Measurements from ENCODE around the gene RNF157. TPM values are rescaled to one million over a fixed set of nuclear protein-coding genes. Genes with fewer than 3 reads are reported as not detected.

Gene RNF157
- total RNA-seq, 1 experiment from 2014 or later: 29.3 TPM

DNA sequence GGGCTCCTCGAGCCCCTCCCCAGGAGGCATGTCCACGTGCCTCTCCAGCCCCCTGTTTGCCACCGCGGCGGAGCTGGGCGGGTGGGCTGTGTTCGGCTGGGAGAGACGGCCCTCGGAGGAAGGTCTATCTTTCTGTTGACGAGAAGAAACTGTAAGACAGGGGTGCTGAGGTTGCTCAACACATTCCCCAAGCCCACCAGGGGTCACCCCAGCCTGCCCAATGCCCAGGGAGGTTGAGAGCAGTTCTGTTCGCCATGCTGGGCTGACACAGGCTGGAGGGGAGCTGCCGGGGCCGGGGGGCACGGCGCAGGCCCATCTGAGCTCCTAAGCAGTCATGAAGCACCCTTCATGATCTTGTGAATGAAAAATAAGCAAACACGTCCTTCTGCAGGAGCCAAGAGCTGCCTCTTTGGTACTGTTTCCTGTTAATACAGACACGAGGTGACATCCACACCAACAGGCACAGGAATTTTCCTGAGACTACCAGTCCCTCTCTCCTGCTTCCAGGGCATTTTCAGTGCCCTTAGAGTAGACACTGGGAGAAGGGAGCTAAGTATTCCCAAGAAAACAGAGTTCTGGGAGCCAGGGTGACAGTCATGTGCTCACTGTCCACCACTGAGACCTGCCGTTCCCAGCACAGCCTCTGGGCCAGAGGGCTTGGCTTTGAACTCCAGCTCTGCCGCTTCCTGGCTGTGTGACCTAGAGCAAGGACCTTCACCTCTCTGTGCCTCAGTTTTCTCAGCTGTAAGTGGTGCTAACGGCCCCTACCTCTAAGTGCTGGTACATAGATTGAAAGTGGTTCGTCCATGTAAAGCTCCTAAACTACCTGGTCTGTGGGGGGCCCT lies 34.0 kb upstream of the RNF157 start:
- H3K4me3 Mint-ChIP-seq (ENCODE audit: unreplicated experiment): no peak overlapping the region
- intact Hi-C loops (cut with micrococcal nuclease; ENCODE audit: unreplicated experiment): no loop called here
- ChIA-PET CTCF (interaction anchor here (0.6 kb wide), 1 partner anchor 262 kb away, joined by 7 read pairs; no protein-coding TSS in a partner anchor), POLR2A (interaction anchor here (0.6 to 1.6 kb wide), 3 partner anchors 9 to 101 kb away, joined by 3 to 5 read pairs (median 3); partner anchors contain the start of gene UBALD2)
- H3K4me1 ChIP-seq: peaks cover 15% of the 10 kb centered on the region
- H3K27ac Mint-ChIP-seq (ENCODE audit: unreplicated experiment): no peak overlapping the region
- no peaks in the 10 kb centered on the region for H3K9me3 Mint-ChIP-seq (ENCODE audit: unreplicated experiment)
- DNase-seq: no peak
- H3K27me3 ChIP-seq (replicated peaks; ENCODE audit: control insufficient read depth, insufficient read depth, low read length): no peaks in the 10 kb centered on the region
- peaks cover 47% of the 10 kb centered on the region for H3K36me3 Mint-ChIP-seq (ENCODE audit: insufficient read depth, unreplicated experiment)
- no peaks in the 10 kb centered on the region for H3K27me3 Mint-ChIP-seq (ENCODE audit: insufficient read depth, unreplicated experiment)
- BruUV-seq (replicated peaks): no TSS peak
- TF ChIP-seq CTCF (IDR thresholded peaks at IDR 0.05; ENCODE audit: insufficient read depth in 1 of 2, low read depth in 1 of 2, low read length in 1 of 2, severe bottlenecking in 1 of 2, unreplicated experiment in 1 of 2): no peak
- H3K4me3 ChIP-seq (ENCODE audit: low read depth, low read length): no peak overlapping the region
- no peaks in the 10 kb centered on the region for H3K9me3 ChIP-seq
- no peaks in the 10 kb centered on the region for H3K36me3 ChIP-seq (ENCODE audit: control insufficient read depth, insufficient read depth, low read length)
- peaks cover 5% of the 10 kb centered on the region for H3K4me1 Mint-ChIP-seq (ENCODE audit: low read depth, unreplicated experiment)

DNA sequence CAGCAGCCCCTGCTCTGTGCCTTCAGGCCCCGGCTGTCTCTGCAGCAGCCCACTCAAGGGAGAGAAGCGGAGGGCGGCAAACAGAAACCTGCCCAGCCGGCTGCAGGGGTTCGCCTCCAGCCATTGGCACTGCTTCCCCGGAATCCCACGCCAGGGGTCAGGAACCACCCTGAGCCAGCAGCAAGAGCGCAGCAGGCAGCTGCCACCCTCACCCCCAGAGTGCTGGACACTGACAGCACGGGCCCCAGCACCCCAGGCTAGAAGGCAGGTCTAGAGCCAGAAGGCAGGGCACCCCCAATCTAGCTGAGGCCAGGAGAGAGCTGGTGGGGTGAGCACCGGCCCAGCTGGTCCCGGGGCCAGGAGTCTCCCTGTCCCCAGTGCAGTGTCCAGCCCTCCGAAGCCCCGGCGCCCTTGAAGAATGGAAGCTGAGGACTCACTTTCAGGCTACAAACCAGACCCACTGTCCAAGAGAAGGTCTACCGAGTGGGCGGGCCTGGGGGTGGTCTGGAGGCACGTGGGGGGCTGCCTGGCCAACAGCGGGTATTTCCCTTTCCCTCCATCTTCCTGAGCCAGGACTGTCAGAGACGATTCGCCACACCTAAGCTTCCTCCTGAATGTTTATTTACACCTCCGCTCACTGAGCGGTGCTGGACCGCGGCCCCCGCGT lies 33.3 kb upstream of the RNF157 start:
- H3K9me3 ChIP-seq: no peaks in the 10 kb centered on the region
- H3K4me3 Mint-ChIP-seq (ENCODE audit: unreplicated experiment): no peak overlapping the region
- DNase-seq: no peak
- intact Hi-C loops (cut with micrococcal nuclease; ENCODE audit: unreplicated experiment): no loop called here
- no peak overlapping the region for H3K4me3 ChIP-seq (ENCODE audit: low read depth, low read length)
- H3K27me3 Mint-ChIP-seq (ENCODE audit: insufficient read depth, unreplicated experiment): no peaks in the 10 kb centered on the region
- H3K4me1 Mint-ChIP-seq (ENCODE audit: low read depth, unreplicated experiment): no peaks in the 10 kb centered on the region
- peaks cover 15% of the 10 kb centered on the region for H3K4me1 ChIP-seq
- POLR2A ChIA-PET: interaction anchor here (0.6 to 1.6 kb wide), 3 partner anchors 9 to 100 kb away, joined by 3 to 5 read pairs (median 3); partner anchors contain the start of gene UBALD2
- no peaks in the 10 kb centered on the region for H3K9me3 Mint-ChIP-seq (ENCODE audit: unreplicated experiment)
- CTCF ChIA-PET: no interaction called here
- no peak overlapping the region for H3K27ac Mint-ChIP-seq (ENCODE audit: unreplicated experiment)
- H3K36me3 ChIP-seq (ENCODE audit: control insufficient read depth, insufficient read depth, low read length): peaks cover 2% of the 10 kb centered on the region
- TF ChIP-seq CTCF (IDR thresholded peaks at IDR 0.05; ENCODE audit: insufficient read depth in 1 of 2, low read depth in 1 of 2, low read length in 1 of 2, severe bottlenecking in 1 of 2, unreplicated experiment in 1 of 2): no peak
- H3K27me3 ChIP-seq (replicated peaks; ENCODE audit: control insufficient read depth, insufficient read depth, low read length): no peaks in the 10 kb centered on the region
- H3K36me3 Mint-ChIP-seq (ENCODE audit: insufficient read depth, unreplicated experiment): peaks cover 55% of the 10 kb centered on the region
- BruUV-seq (replicated peaks): no TSS peak

DNA sequence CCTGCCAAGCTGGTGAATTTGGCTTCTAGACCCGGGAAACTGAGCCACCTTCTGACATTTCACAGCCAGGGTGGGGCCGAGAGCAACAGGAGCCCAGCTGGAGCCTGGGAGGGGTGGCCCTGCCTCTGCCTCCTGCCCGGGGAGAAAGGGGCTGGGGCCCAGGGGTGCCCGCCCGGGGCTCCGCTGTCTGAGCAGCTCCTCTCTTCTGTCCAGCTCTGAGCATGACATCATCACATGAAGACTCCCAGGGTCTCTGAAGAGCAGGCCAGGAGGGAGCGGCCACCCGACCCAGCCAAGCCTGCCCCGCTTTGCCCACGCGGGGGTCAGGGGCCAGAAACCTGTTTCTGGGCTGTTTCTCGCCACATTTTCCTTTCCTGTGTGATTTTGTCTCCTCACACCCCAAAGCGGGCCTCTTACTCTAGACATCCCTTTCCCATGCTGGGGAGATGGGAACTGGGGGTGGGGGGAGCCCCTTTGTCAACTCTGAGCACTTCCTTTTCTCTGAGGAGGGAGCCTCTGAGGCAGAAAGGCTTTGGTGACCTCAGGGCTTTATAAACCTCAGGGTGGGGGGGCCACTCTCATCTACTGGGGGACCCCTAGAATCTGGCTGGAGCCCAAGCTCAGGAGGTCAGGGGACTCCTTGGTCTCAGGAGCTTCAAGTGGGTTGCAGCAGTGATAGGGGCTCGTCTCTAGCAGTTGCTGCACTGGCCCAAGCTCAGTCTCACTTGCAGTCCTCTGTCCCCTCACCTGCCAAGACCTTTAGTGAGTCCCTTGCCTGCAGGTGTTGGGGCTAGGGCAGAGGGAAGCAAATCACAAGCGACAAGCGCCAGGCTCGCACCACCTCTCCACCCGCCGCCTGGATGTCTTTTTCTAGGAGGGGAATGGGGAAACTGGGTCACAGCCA lies 32.5 kb upstream of the RNF157 start:
- CTCF ChIA-PET: no interaction called here
- DNase-seq: no peak
- peaks cover 19% of the 10 kb centered on the region for H3K4me1 ChIP-seq
- Mint-ChIP-seq H3K27me3 (ENCODE audit: insufficient read depth, unreplicated experiment) (no peaks in the 10 kb centered on the region), H3K4me1 (ENCODE audit: low read depth, unreplicated experiment) (no peaks in the 10 kb centered on the region), H3K4me3 (ENCODE audit: unreplicated experiment) (no peak overlapping the region), H3K27ac (ENCODE audit: unreplicated experiment) (no peak overlapping the region), H3K36me3 (ENCODE audit: insufficient read depth, unreplicated experiment) (peaks cover 61% of the 10 kb centered on the region), H3K9me3 (ENCODE audit: unreplicated experiment) (no peaks in the 10 kb centered on the region)
- no peaks in the 10 kb centered on the region for H3K27me3 ChIP-seq (replicated peaks; ENCODE audit: control insufficient read depth, insufficient read depth, low read length)
- intact Hi-C loops (cut with micrococcal nuclease; ENCODE audit: unreplicated experiment): no loop called here
- H3K9me3 ChIP-seq: no peaks in the 10 kb centered on the region
- H3K36me3 ChIP-seq (ENCODE audit: control insufficient read depth, insufficient read depth, low read length): peaks cover 3% of the 10 kb centered on the region
- no TSS peak for BruUV-seq (replicated peaks)
- no peak overlapping the region for H3K4me3 ChIP-seq (ENCODE audit: low read depth, low read length)
- POLR2A ChIA-PET: no interaction called here
- TF ChIP-seq CTCF (IDR thresholded peaks at IDR 0.05; ENCODE audit: insufficient read depth in 1 of 2, low read depth in 1 of 2, low read length in 1 of 2, severe bottlenecking in 1 of 2, unreplicated experiment in 1 of 2): no peak

Measured in Caco-2 (cell line).